Caco-2 (cell line): Measurements from ENCODE around the gene TMEM154. TPM values are rescaled to one million over a fixed set of nuclear protein-coding genes. Genes with fewer than 3 reads are reported as not detected.

Source experiments
- BruUV-seq: library from RNA; stranded (reverse); fragments of 400-500 nt; replicated peaks from 2 replicates; lab custom pipeline; 2021; lab: Mats Ljungman, UMichigan
- CTCF ChIA-PET: fragments of 300-600 bp; sonication (Branson Sonifier 250); formaldehyde crosslinking; loops from one replicate; lab custom pipeline; 2022; ENCODE audit warnings: antibody characterized with exemption; lab: Charles Lee
- POLR2A ChIA-PET: fragments of 300-600 bp; sonication (Branson Sonifier 250); formaldehyde crosslinking; loops from one replicate; lab custom pipeline; 2022; ENCODE audit warnings: antibody characterized with exemption; lab: Charles Lee
- DNase-seq, 2 experiments: peaks; one replicate each; pipeline versions ENCODE4 v3.0.0 to v3.0.0-alpha.2; 2020 to 2022
- H3K27me3 ChIP-seq: replicated peaks from 2 replicates; pipeline ENCODE4 v1.6.0; 2011; ENCODE audit warnings: low read length; ENCODE audit not compliant: control insufficient read depth, insufficient read depth
- H3K36me3 ChIP-seq: 2 replicates; pipeline ENCODE4 v1.5.1; 2011; ENCODE audit warnings: low read length; ENCODE audit not compliant: control insufficient read depth, insufficient read depth
- H3K4me1 ChIP-seq: fragments of 250-450 bp; sonication (Bioruptor Pico); 2 replicates; pipeline ENCODE4 v1.5.1; 2020; ENCODE audit warnings: mild to moderate bottlenecking
- H3K4me3 ChIP-seq: 2 replicates; pipeline ENCODE4 v1.5.1; 2011; ENCODE audit warnings: low read depth, mild to moderate bottlenecking, control low read depth, low read length
- H3K9me3 ChIP-seq: fragments of 250-450 bp; sonication (Bioruptor Pico); 2 replicates; pipeline ENCODE4 v1.5.1; 2020; ENCODE audit warnings: mild to moderate bottlenecking, moderate library complexity
- H3K27ac Mint-ChIP-seq: one replicate; pipeline ENCODE4 v1.8.0; 2022; ENCODE audit warnings: mixed read lengths; ENCODE audit not compliant: unreplicated experiment
- H3K27me3 Mint-ChIP-seq: one replicate; pipeline ENCODE4 v1.8.0; 2022; ENCODE audit warnings: mixed read lengths; ENCODE audit not compliant: insufficient read depth, unreplicated experiment
- H3K36me3 Mint-ChIP-seq: one replicate; pipeline ENCODE4 v1.8.0; 2022; ENCODE audit warnings: mild to moderate bottlenecking, mixed read lengths; ENCODE audit not compliant: insufficient read depth, unreplicated experiment
- H3K4me1 Mint-ChIP-seq: one replicate; pipeline ENCODE4 v1.8.0; 2022; ENCODE audit warnings: low read depth, mixed read lengths; ENCODE audit not compliant: unreplicated experiment
- H3K4me3 Mint-ChIP-seq: one replicate; pipeline ENCODE4 v1.8.0; 2022; ENCODE audit warnings: mild to moderate bottlenecking, moderate library complexity, mixed read lengths; ENCODE audit not compliant: unreplicated experiment
- H3K9me3 Mint-ChIP-seq: one replicate; pipeline ENCODE4 v1.8.0; 2022; ENCODE audit warnings: mixed read lengths; ENCODE audit not compliant: unreplicated experiment
- intact Hi-C: fragments of 100-400 bp; cut with micrococcal nuclease; formaldehyde crosslinking; loops from one replicate; pipeline ENCODE4 v1.10.0; 2022; ENCODE audit not compliant: unreplicated experiment
- total RNA-seq: library from RNA; stranded (reverse); gene quantifications from 2 replicates; pipeline ENCODE4 v1.2.3, GENCODE V29; 2022
- TF ChIP-seq, protein P1 (sequence below), 2 experiments: fragments of 200-600 bp in 1 of 2; IDR thresholded peaks; 1 replicate in 1 of 2; 2 replicates in 1 of 2; pipeline versions ENCODE4 v1.5.1 to v1.8.0; 2011 to 2022; ENCODE audit warnings: antibody characterized with exemption in 1 of 2, control low read depth in 1 of 2, inconsistent platforms in 1 of 2, low read depth in 1 of 2, low read length in 1 of 2, mild to moderate bottlenecking in 1 of 2, moderate library complexity in 1 of 2; ENCODE audit not compliant: insufficient read depth in 1 of 2, severe bottlenecking in 1 of 2, unreplicated experiment in 1 of 2

TMEM154 gene
- total RNA-seq, 1 experiment from 2014 or later = 4.6 TPM

- no peak overlapping the region for H3K27ac Mint-ChIP-seq
- intact Hi-C loops = no loop called here
- H3K36me3 Mint-ChIP-seq = no peaks in the 10 kb centered on the region
- no peaks in the 10 kb centered on the region for H3K27me3 ChIP-seq
- H3K4me3 ChIP-seq = no peak overlapping the region
- CTCF ChIA-PET = no interaction called here
- no peaks in the 10 kb centered on the region for H3K4me1 ChIP-seq
- H3K4me1 Mint-ChIP-seq = no peaks in the 10 kb centered on the region
- TF ChIP-seq, protein P1, sequence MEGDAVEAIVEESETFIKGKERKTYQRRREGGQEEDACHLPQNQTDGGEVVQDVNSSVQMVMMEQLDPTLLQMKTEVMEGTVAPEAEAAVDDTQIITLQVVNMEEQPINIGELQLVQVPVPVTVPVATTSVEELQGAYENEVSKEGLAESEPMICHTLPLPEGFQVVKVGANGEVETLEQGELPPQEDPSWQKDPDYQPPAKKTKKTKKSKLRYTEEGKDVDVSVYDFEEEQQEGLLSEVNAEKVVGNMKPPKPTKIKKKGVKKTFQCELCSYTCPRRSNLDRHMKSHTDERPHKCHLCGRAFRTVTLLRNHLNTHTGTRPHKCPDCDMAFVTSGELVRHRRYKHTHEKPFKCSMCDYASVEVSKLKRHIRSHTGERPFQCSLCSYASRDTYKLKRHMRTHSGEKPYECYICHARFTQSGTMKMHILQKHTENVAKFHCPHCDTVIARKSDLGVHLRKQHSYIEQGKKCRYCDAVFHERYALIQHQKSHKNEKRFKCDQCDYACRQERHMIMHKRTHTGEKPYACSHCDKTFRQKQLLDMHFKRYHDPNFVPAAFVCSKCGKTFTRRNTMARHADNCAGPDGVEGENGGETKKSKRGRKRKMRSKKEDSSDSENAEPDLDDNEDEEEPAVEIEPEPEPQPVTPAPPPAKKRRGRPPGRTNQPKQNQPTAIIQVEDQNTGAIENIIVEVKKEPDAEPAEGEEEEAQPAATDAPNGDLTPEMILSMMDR (IDR thresholded peaks at IDR 0.05; ENCODE audit: insufficient read depth in 1 of 2, low read depth in 1 of 2, low read length in 1 of 2, severe bottlenecking in 1 of 2, unreplicated experiment in 1 of 2) = no peak
- POLR2A ChIA-PET = no interaction called here
- no peaks in the 10 kb centered on the region for H3K36me3 ChIP-seq
- H3K9me3 Mint-ChIP-seq = peaks cover 11% of the 10 kb centered on the region
- no peak for DNase-seq
- 0 out of 2 replicates have a peak, but pooled peaks cover 4% of the 10 kb centered on the region for H3K9me3 ChIP-seq
- H3K4me3 Mint-ChIP-seq = no peak overlapping the region
- no TSS peak for BruUV-seq
- no peaks in the 10 kb centered on the region for H3K27me3 Mint-ChIP-seq
Observed at GRCh38 chr4:152652102-152652501, 27.7 kb downstream of the TMEM154 start.

DNA sequence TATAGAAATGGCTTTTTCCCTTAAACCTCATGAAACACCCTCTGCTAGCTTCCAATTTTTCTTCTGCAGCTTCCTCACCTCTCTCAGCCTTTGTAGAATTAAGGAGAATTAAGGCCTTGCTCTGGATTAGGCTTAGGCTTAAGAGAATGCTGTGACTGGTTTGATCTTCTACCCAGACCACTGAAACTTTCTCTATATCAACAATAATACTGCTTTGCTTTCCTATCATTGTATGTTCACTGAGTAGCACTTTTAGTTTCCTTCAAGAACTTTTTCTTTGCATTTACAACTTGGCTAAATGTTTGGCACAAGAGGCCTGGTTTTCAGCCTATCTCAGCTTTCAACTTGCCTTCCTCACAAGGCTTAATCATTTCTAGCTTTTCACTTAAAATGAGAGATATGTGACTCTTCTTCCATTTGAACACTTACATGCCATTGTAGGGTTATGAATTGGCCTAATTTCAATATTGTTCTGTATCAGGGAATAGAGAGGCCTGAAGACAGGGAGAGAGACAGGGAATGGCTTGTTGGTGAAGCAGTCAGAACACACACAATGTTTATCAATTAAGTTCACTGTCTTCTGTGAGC is 28.2 kb downstream of the TMEM154 start:
- H3K4me3 ChIP-seq = no peak overlapping the region
- no peaks in the 10 kb centered on the region for H3K4me1 Mint-ChIP-seq
- H3K9me3 ChIP-seq = 0 out of 2 replicates have a peak, but pooled peaks cover 3% of the 10 kb centered on the region
- intact Hi-C loops = no loop called here
- no peak overlapping the region for H3K4me3 Mint-ChIP-seq
- TF ChIP-seq, protein P1 (IDR thresholded peaks at IDR 0.05; ENCODE audit: insufficient read depth in 1 of 2, low read depth in 1 of 2, low read length in 1 of 2, severe bottlenecking in 1 of 2, unreplicated experiment in 1 of 2) = no peak
- H3K27me3 Mint-ChIP-seq = no peaks in the 10 kb centered on the region
- no TSS peak for BruUV-seq
- H3K27ac Mint-ChIP-seq = no peak overlapping the region
- H3K4me1 ChIP-seq = no peaks in the 10 kb centered on the region
- no peaks in the 10 kb centered on the region for H3K27me3 ChIP-seq
- peaks cover 5% of the 10 kb centered on the region for H3K9me3 Mint-ChIP-seq
- no peaks in the 10 kb centered on the region for H3K36me3 ChIP-seq
- no peaks in the 10 kb centered on the region for H3K36me3 Mint-ChIP-seq
- CTCF ChIA-PET = no interaction called here
- POLR2A ChIA-PET = no interaction called here
- DNase-seq = no peak

- Mint-ChIP-seq H3K27me3 (no peaks in the 10 kb centered on the region), H3K9me3 (no peaks in the 10 kb centered on the region), H3K4me1 (no peaks in the 10 kb centered on the region), H3K36me3 (peaks cover 6% of the 10 kb centered on the region), H3K4me3 (no peak overlapping the region), H3K27ac (no peak overlapping the region)
- no peaks in the 10 kb centered on the region for H3K9me3 ChIP-seq
- no peaks in the 10 kb centered on the region for H3K4me1 ChIP-seq
- H3K36me3 ChIP-seq = no peaks in the 10 kb centered on the region
- TF ChIP-seq, protein P1 (IDR thresholded peaks at IDR 0.05; ENCODE audit: insufficient read depth in 1 of 2, low read depth in 1 of 2, low read length in 1 of 2, severe bottlenecking in 1 of 2, unreplicated experiment in 1 of 2) = no peak
- no peak overlapping the region for H3K4me3 ChIP-seq
- no peak for DNase-seq
- H3K27me3 ChIP-seq = no peaks in the 10 kb centered on the region
- no TSS peak for BruUV-seq
- CTCF ChIA-PET = interaction anchor here (1.1 kb wide), 1 partner anchor 192 kb away, joined by 3 read pairs; no protein-coding TSS in a partner anchor
- intact Hi-C loops = no loop called here
- POLR2A ChIA-PET = no interaction called here
Observed at GRCh38 chr4:152646221-152646620, 33.6 kb downstream of the TMEM154 start.
